ENCODE results near the gene ACOX2. TPM values are rescaled to one million over a fixed set of nuclear protein-coding genes. Genes with fewer than 3 reads are reported as not detected.
A peak's percentile ranks its signal among the peaks of the same experiment; 100 is the strongest.

Gene ACOX2
- total and polyA plus RNA-seq, 2 of the 13 experiments (the other 11 are each of a cell fraction or from before 2014, with no cell fraction given): 42.6 to 98.5 TPM

DNA sequence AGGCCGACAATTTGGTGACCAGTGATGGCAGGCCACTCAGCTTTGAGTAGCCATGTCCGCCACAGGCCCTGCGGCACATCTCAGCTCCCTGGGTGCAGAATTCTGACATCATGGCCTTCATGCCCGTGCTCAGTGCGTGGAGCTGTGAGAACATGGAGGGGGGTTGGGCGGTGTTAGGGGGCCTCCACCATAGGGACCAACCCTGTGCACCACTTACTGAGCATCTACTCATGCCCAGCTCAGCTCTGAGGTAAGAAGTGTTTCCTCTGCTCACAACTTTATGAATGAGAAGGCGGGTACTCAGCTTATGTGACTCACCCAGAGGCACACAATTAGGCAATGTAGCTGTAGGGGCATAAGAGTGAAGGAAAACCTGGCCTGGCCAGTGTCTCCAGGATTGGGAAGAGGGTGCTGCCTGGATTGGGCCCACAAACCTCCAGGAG lies 10.5 kb downstream of the ACOX2 start (continued):
- TF ChIP-seq ZMYM3 (CRISPR knock-in tag; IDR thresholded peaks at IDR 0.05) (peak; percentile 86), PHF5A (CRISPR knock-in tag; IDR thresholded peaks at IDR 0.05; ENCODE audit: low read depth, unreplicated experiment) (no peak), SMAD9 (CRISPR knock-in tag; IDR thresholded peaks at IDR 0.05) (no peak), ERF (CRISPR knock-in tag; IDR thresholded peaks at IDR 0.05) (0 out of 2 replicates have a peak, but pooled peaks have one; percentile 21), CEBPB (IDR thresholded peaks at IDR 0.05; ENCODE audit: borderline replicate concordance, low read depth, low read length) (peak; percentile 91; the same call in 1 of the 2 replicates), PRDM15 (CRISPR knock-in tag; IDR thresholded peaks at IDR 0.05) (peak; percentile 99), ZNF761 (CRISPR knock-in tag; conservative IDR thresholded peaks at IDR 0.05) (0 out of 2 replicates have a peak, but pooled peaks have one; percentile 42), ZNF326 (CRISPR knock-in tag; IDR thresholded peaks at IDR 0.05; ENCODE audit: borderline replicate concordance) (no peak), YEATS4 (CRISPR knock-in tag; IDR thresholded peaks at IDR 0.05; ENCODE audit: borderline replicate concordance) (no peak), POLR2G (IDR thresholded peaks at IDR 0.05; ENCODE audit: low read depth, low read length) (peak; percentile 58), TP53 (CRISPR knock-in tag; conservative IDR thresholded peaks at IDR 0.05) (no peak), HNF1A (IDR thresholded peaks at IDR 0.05; ENCODE audit: low read depth) (no peak), HNF1A (CRISPR knock-in tag; IDR thresholded peaks at IDR 0.05; ENCODE audit: borderline replicate concordance) (0 out of 2 replicates have a peak, but pooled peaks have one; percentile 58), ARHGAP35 (CRISPR knock-in tag; IDR thresholded peaks at IDR 0.05; ENCODE audit: borderline replicate concordance) (no peak), ZNF598 (CRISPR knock-in tag; IDR thresholded peaks at IDR 0.05; ENCODE audit: borderline replicate concordance) (no peak), IKZF1 (IDR thresholded peaks at IDR 0.05) (no peak), ZNF34 (CRISPR knock-in tag; IDR thresholded peaks at IDR 0.05; ENCODE audit: borderline replicate concordance) (no peak), JUN (CRISPR knock-in tag; IDR thresholded peaks at IDR 0.05) (peak; percentile 82), PAF1 (CRISPR knock-in tag; IDR thresholded peaks at IDR 0.05) (no peak)
- TF ChIP-seq, protein P1, sequence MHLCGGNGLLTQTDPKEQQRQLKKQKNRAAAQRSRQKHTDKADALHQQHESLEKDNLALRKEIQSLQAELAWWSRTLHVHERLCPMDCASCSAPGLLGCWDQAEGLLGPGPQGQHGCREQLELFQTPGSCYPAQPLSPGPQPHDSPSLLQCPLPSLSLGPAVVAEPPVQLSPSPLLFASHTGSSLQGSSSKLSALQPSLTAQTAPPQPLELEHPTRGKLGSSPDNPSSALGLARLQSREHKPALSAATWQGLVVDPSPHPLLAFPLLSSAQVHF (CRISPR knock-in tag; IDR thresholded peaks at IDR 0.05): no peak
- TF ChIP-seq, protein P2, sequence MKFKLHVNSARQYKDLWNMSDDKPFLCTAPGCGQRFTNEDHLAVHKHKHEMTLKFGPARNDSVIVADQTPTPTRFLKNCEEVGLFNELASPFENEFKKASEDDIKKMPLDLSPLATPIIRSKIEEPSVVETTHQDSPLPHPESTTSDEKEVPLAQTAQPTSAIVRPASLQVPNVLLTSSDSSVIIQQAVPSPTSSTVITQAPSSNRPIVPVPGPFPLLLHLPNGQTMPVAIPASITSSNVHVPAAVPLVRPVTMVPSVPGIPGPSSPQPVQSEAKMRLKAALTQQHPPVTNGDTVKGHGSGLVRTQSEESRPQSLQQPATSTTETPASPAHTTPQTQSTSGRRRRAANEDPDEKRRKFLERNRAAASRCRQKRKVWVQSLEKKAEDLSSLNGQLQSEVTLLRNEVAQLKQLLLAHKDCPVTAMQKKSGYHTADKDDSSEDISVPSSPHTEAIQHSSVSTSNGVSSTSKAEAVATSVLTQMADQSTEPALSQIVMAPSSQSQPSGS (CRISPR knock-in tag; IDR thresholded peaks at IDR 0.05): peak; percentile 67; the same call in 1 of the 2 replicates
